CD14-positive monocyte (primary cell): ENCODE data around the gene TMEM161B. TPM values are rescaled to one million over a fixed set of nuclear protein-coding genes. Genes with fewer than 3 reads are reported as not detected.

Experiments
- DNase-seq, 3 donors: peaks; one replicate each; pipeline ENCODE4 v3.0.0-alpha.2; 2011 to 2022
- H2AFZ ChIP-seq: 2 replicates; pipeline ENCODE4 v1.6.0; 2012; ENCODE audit warnings: mild to moderate bottlenecking, low read depth, low read length, inconsistent platforms; ENCODE audit not compliant: insufficient read depth, poor library complexity, severe bottlenecking
- H3K27ac ChIP-seq, 2 donors: 1 replicate in 1 of 2; 2 replicates in 1 of 2; pipeline ENCODE4 v1.5.1; 2012 to 2013; ENCODE audit warnings: low read length in 2 of 2, control low read depth in 1 of 2, inconsistent platforms in 1 of 2, low read depth in 1 of 2, mild to moderate bottlenecking in 1 of 2
- H3K27me3 ChIP-seq, 2 donors: one replicate each; pipeline versions ENCODE4 v1.6.0 to v1.6.1; 2011 to 2013; ENCODE audit warnings: low read length in 2 of 2; ENCODE audit not compliant: control insufficient read depth in 2 of 2, insufficient read depth in 2 of 2
- H3K36me3 ChIP-seq, 2 donors: replicated peaks in 1 of 2; 1 replicate in 1 of 2; 2 replicates in 1 of 2; pipeline versions ENCODE4 v1.5.1 to v1.6.1; 2012 to 2013; ENCODE audit warnings: low read length in 2 of 2, control low read depth in 1 of 2, inconsistent platforms in 1 of 2, mild to moderate bottlenecking in 1 of 2; ENCODE audit not compliant: insufficient read depth in 2 of 2, control insufficient read depth in 1 of 2
- H3K4me1 ChIP-seq, 2 donors: 1 replicate in 1 of 2; 2 replicates in 1 of 2; pipeline versions ENCODE4 v1.5.1 to v1.6.1; 2012 to 2013; ENCODE audit warnings: low read length in 2 of 2, control low read depth in 1 of 2, inconsistent platforms in 1 of 2, mild to moderate bottlenecking in 1 of 2, moderate library complexity in 1 of 2; ENCODE audit not compliant: insufficient read depth in 2 of 2, control insufficient read depth in 1 of 2
- H3K4me2 ChIP-seq: replicated peaks from 2 replicates; pipeline ENCODE3; 2012; ENCODE audit warnings: low read length, moderate library complexity, mild to moderate bottlenecking; ENCODE audit not compliant: poor library complexity, severe bottlenecking; ENCODE audit errors: extremely low read depth
- H3K4me3 ChIP-seq, 3 experiments: fragments of 200-600 bp in 1 of 3; sonication (generic) in 1 of 3; replicated peaks in 1 of 3; 1 replicate in 2 of 3; 2 replicates in 1 of 3; pipeline ENCODE4 v1.5.1; 2011 to 2013; ENCODE audit warnings: low read length in 3 of 3, mild to moderate bottlenecking in 3 of 3, control low read depth in 2 of 3, low read depth in 2 of 3, inconsistent platforms in 1 of 3, moderate library complexity in 1 of 3
- H3K79me2 ChIP-seq: 2 replicates; pipeline ENCODE4 v1.6.0; 2012; ENCODE audit warnings: mild to moderate bottlenecking, control low read depth, inconsistent platforms, low read length, moderate library complexity; ENCODE audit not compliant: insufficient read depth
- H3K9ac ChIP-seq: 2 replicates; pipeline ENCODE4 v1.6.0; 2017; ENCODE audit warnings: low read length, mild to moderate bottlenecking; ENCODE audit not compliant: insufficient read depth, poor library complexity, severe bottlenecking
- H3K9me3 ChIP-seq, 2 donors: replicated peaks in 1 of 2; 1 replicate in 1 of 2; 2 replicates in 1 of 2; pipeline versions ENCODE4 v1.5.1 to v1.6.1; 2012 to 2013; ENCODE audit warnings: low read length in 2 of 2, control low read depth in 1 of 2; ENCODE audit not compliant: control insufficient read depth in 1 of 2, insufficient read depth in 1 of 2
- H4K20me1 ChIP-seq: 2 replicates; pipeline ENCODE4 v1.6.0; 2012; ENCODE audit warnings: mild to moderate bottlenecking, low read length, control low read depth, moderate library complexity; ENCODE audit not compliant: insufficient read depth
- H3K27ac Mint-ChIP-seq, 7 donors: one replicate each; pipeline ENCODE4 v1.8.0; 2020; ENCODE audit warnings: mild to moderate bottlenecking in 7 of 7, mixed read lengths in 7 of 7, moderate library complexity in 6 of 7, inconsistent platforms in 2 of 7
- H3K27me3 Mint-ChIP-seq, 3 donors: one replicate each; pipeline ENCODE4 v1.8.0; 2021 to 2022; ENCODE audit warnings: low read depth in 3 of 3, mild to moderate bottlenecking in 3 of 3, mixed read lengths in 3 of 3, moderate library complexity in 3 of 3, inconsistent platforms in 1 of 3
- H3K36me3 Mint-ChIP-seq, 2 donors: one replicate each; pipeline ENCODE4 v1.8.0; 2020; ENCODE audit warnings: mixed read lengths in 2 of 2, inconsistent platforms in 1 of 2, mild to moderate bottlenecking in 1 of 2
- H3K4me1 Mint-ChIP-seq: one replicate; pipeline ENCODE4 v1.8.0; 2020; ENCODE audit warnings: mild to moderate bottlenecking, mixed read lengths
- H3K4me3 Mint-ChIP-seq, 2 donors: one replicate each; pipeline ENCODE4 v1.8.0; 2020; ENCODE audit warnings: mild to moderate bottlenecking in 2 of 2, mixed read lengths in 2 of 2, moderate library complexity in 1 of 2
- H3K9me3 Mint-ChIP-seq, 7 donors: one replicate each; pipeline ENCODE4 v1.8.0; 2020 to 2022; ENCODE audit warnings: mixed read lengths in 7 of 7, mild to moderate bottlenecking in 6 of 7, moderate library complexity in 6 of 7, inconsistent platforms in 2 of 7
- CTCF ChIP-seq: fragments of 200-600 bp; IDR thresholded peaks from one replicate; pipeline ENCODE4 v1.8.0; 2022; ENCODE audit warnings: antibody characterized with exemption, mild to moderate bottlenecking
- WGBS: methylation state at CpG from one replicate; pipeline ENCODE4 v1.1.5; 2013; ENCODE audit warnings: missing lambda C conversion rate; ENCODE audit not compliant: insufficient coverage; 5-methylcytosine and 5-hydroxymethylcytosine counted together
- intact Hi-C, 2 donors: fragments of 100-400 bp; cut with micrococcal nuclease; formaldehyde crosslinking; loops; one replicate each; pipeline versions ENCODE4 v1.15.0 to v1.15.1; 2023
- polyA plus RNA-seq, 3 donors: library from polyadenylated mRNA; depleted of rRNA in 1 of 3; unstranded in 2 of 3; stranded (reverse) in 1 of 3; fragments of 300-500 nt in 2 of 3; fragments of >200 nt in 1 of 3; fragmentation: Illumina TruSeq in 2 of 3; gene quantifications; 1 replicate in 2 of 3; 2 replicates in 1 of 3; pipeline ENCODE4 v1.2.3, GENCODE V29; 2012 to 2021

Gene TMEM161B
- polyA plus RNA-seq, 3 donors, result 4.4 to 9.4 (median 5.0) TPM

- Histone ChIP-seq H4K20me1 (no peaks in the 10 kb centered on the region), H3K36me3 (peaks cover 35 to 59% of the 10 kb centered on the region in 2 donors), H3K4me3 (no peak overlapping the region), H3K27ac (no peak overlapping the region), H2AFZ (no peak overlapping the region), H3K9me3 (no peaks in the 10 kb centered on the region), H3K9ac (no peak overlapping the region), H3K4me1 (no peaks in the 10 kb centered on the region), H3K27me3 (no peaks in the 10 kb centered on the region), H3K79me2 (no peaks in the 10 kb centered on the region), H3K4me2 (no peak overlapping the region)
- no peaks in the 10 kb centered on the region for H3K27me3 Mint-ChIP-seq
- intact Hi-C loops, result no loop called here
- DNase-seq, result no peak
- H3K4me3 Mint-ChIP-seq, result no peak overlapping the region
- peaks cover 0 to 4% (median 0%) of the 10 kb centered on the region in 7 donors for H3K9me3 Mint-ChIP-seq
- TF ChIP-seq CTCF, result no peak
- H3K27ac Mint-ChIP-seq, result no peak overlapping the region
- peaks cover 62 to 74% of the 10 kb centered on the region in 2 donors for H3K36me3 Mint-ChIP-seq
- H3K4me1 Mint-ChIP-seq, result no peaks in the 10 kb centered on the region
Measured at GRCh38 chr5:88214655-88215054, 54.0 kb downstream of the TMEM161B start.

GRCh38 chr5:88207575-88207974, 61.1 kb downstream of the TMEM161B start:
- Mint-ChIP-seq H3K27me3 (no peaks in the 10 kb centered on the region), H3K36me3 (peaks cover 43 to 69% of the 10 kb centered on the region in 2 donors), H3K27ac (no peak overlapping the region), H3K4me3 (no peak overlapping the region), H3K4me1 (no peaks in the 10 kb centered on the region), H3K9me3 (peaks cover 0 to 4% (median 0%) of the 10 kb centered on the region in 7 donors)
- H3K79me2 ChIP-seq, result no peaks in the 10 kb centered on the region
- no peak for DNase-seq
- TF ChIP-seq CTCF, result no peak
- H3K36me3 ChIP-seq, result peaks cover 19 to 45% of the 10 kb centered on the region in 2 donors
- H2AFZ ChIP-seq, result no peak overlapping the region
- no peaks in the 10 kb centered on the region for H3K9me3 ChIP-seq
- no peak overlapping the region for H3K9ac ChIP-seq
- no peaks in the 10 kb centered on the region for H4K20me1 ChIP-seq
- no peak overlapping the region for H3K4me2 ChIP-seq
- 95% methylated on average over 3 of the region's 3 CpGs for WGBS
- intact Hi-C loops, result no loop called here
- no peak overlapping the region for H3K4me3 ChIP-seq
- H3K27me3 ChIP-seq, result no peaks in the 10 kb centered on the region
- H3K27ac ChIP-seq, result no peak overlapping the region
- H3K4me1 ChIP-seq, result no peaks in the 10 kb centered on the region
